Measurements from ENCODE around the gene ING3. TPM values are rescaled to one million over a fixed set of nuclear protein-coding genes. Genes with fewer than 3 reads are reported as not detected.

ING3 gene
- total and polyA plus RNA-seq, 2 of the 8 experiments (the other 6 are each of a cell fraction or from before 2014, with no cell fraction given), result 6.0 to 17.7 TPM

DNA sequence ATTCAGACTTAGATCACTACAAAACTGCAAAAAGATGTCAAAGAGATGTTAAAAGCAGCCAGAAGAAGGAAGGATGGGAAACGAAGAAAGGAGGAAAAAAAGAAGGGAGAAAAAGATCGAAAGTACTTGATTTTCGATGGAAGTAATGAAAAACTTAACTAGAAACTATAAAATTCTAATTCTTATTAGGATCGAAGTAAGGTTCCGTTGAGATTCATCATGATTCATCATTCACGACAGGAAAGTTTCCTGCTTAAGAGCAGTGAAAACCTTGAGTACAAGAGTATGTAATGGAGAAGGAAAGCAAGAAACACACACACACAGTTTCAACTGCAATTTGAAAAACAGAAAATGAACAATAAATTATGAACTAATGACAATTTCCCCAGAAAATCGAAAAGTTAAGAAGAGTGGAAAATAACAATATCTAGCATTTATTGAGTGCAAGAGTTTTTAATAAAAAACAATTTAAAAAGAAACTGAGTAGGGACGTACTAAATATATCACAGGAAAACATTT is 1.1 kb upstream of the ING3 start:
- Histone ChIP-seq H3K4me3 (ENCODE audit: extremely low read depth in 1 of 4, insufficient read depth in 2 of 4, low read depth in 3 of 4, low read length in 4 of 4) (peak overlapping the region; percentile 52 to 86 (median 66); a peak in 7 of 8 replicates), H3K4ac (replicated peaks; ENCODE audit: insufficient read length, low read depth, low read length) (no peak overlapping the region), H4K91ac (replicated peaks; ENCODE audit: insufficient read length, low read length) (no peak overlapping the region), H3K9me3 (ENCODE audit: insufficient read depth in 2 of 2, low read depth in 1 of 2, low read length in 1 of 2) (no peaks in the 10 kb centered on the region), H3K18ac (ENCODE audit: extremely low read depth, low read length) (no peak overlapping the region), H3K56ac (replicated peaks; ENCODE audit: insufficient read length, low read depth, low read length) (no peak overlapping the region), H3K36me3 (ENCODE audit: control insufficient read depth in 2 of 4, insufficient read depth in 4 of 4, low read length in 3 of 4) (peaks cover 0 to 21% (median 5%) of the 10 kb centered on the region in 4 experiments; a peak in 2 of 8 replicates), H3K27me3 (replicated peaks in 1 of 4; ENCODE audit: control insufficient read depth in 3 of 4, extremely low read depth in 1 of 4, insufficient read depth in 3 of 4, low read length in 3 of 4) (no peaks in the 10 kb centered on the region), H4K20me1 (replicated peaks in 1 of 2; ENCODE audit: control insufficient read depth in 1 of 2, insufficient read depth in 2 of 2, low read length in 2 of 2) (peaks cover 0 to 3% of the 10 kb centered on the region in 2 experiments), H2BK120ac (replicated peaks; ENCODE audit: low read depth, low read length) (no peak overlapping the region), H3K27ac (ENCODE audit: low read depth, low read length) (no peak overlapping the region), H3K79me2 (ENCODE audit: control insufficient read depth in 1 of 2, insufficient read depth in 2 of 2, low read length in 2 of 2) (peaks cover 0 to 19% of the 10 kb centered on the region in 2 experiments; a peak in 2 of 4 replicates), H2BK5ac (ENCODE audit: low read depth, low read length) (no peak overlapping the region), H4K8ac (ENCODE audit: extremely low read depth, insufficient read depth, low read length) (no peak overlapping the region), H3K23me2 (ENCODE audit: low read depth, low read length) (peaks cover 3% of the 10 kb centered on the region; the same call in 1 of the 2 replicates), H3K4me1 (replicated peaks in 1 of 4; ENCODE audit: control insufficient read depth in 3 of 4, insufficient read depth in 4 of 4, low read length in 3 of 4) (no peaks in the 10 kb centered on the region), H4K5ac (ENCODE audit: insufficient read length, low read depth, low read length) (no peak overlapping the region), H3K14ac (ENCODE audit: insufficient read length) (no peak overlapping the region), H2BK12ac (ENCODE audit: low read depth, low read length) (no peak overlapping the region), H2AK5ac (ENCODE audit: low read depth, low read length) (no peak overlapping the region), H3K23ac (ENCODE audit: insufficient read length) (no peak overlapping the region), H3K4me2 (ENCODE audit: insufficient read depth in 1 of 2, low read depth in 2 of 2, low read length in 2 of 2) (peak overlapping the region; percentile 61 to 70), H2BK20ac (ENCODE audit: low read length) (no peak overlapping the region), H2BK15ac (ENCODE audit: low read length) (no peak overlapping the region), H3K9ac (replicated peaks in 1 of 4; ENCODE audit: extremely low read depth in 1 of 4, low read depth in 3 of 4, low read length in 3 of 4) (peak overlapping the region in 3 of 4 experiments; percentile 60 to 89 (median 73); a peak in 4 of 7 replicates), H3K79me1 (ENCODE audit: low read depth, low read length) (no peaks in the 10 kb centered on the region), H2AFZ (ENCODE audit: low read length) (0 out of 2 replicates have a peak overlapping the region, but pooled peaks have one; percentile 76)
- no peak for DNase-seq (ENCODE audit: low read depth in 1 of 2, low spot score in 2 of 2)
- ChIA-PET POLR2A (ENCODE audit: partially characterized antibody) (no interaction called here), CTCF (ENCODE audit: partially characterized antibody) (interaction anchor here (1.9 kb wide), 1 partner anchor 158 kb away, joined by 6 read pairs; no protein-coding TSS in a partner anchor)
- no peak for FAIRE-seq
- WGBS, 2 experiments (ENCODE audit: extremely low coverage in 1 of 2, insufficient coverage in 1 of 2, insufficient read length in 1 of 2, insufficient replicate concordance in 2 of 2, low coverage in 1 of 2, low lambda C conversion rate in 2 of 2, missing lambda C conversion rate in 1 of 2), result 74% methylated on average over 8 of the region's 8 CpGs; no CpG with 5 or more reads in 1 of the 2 experiments
- TF ChIP-seq, protein P1, sequence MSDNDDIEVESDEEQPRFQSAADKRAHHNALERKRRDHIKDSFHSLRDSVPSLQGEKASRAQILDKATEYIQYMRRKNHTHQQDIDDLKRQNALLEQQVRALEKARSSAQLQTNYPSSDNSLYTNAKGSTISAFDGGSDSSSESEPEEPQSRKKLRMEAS (IDR thresholded peaks at IDR 0.05), result no peak
- TF ChIP-seq TBP (IDR thresholded peaks at IDR 0.05; ENCODE audit: low read depth, low read length), result no peak
